Measurements from ENCODE around the gene BMPER. TPM values are rescaled to one million over a fixed set of nuclear protein-coding genes. Genes with fewer than 3 reads are reported as not detected.

Gene BMPER
- total RNA-seq, 3 donors from 2014 or later (not counting 1 experiment from before 2014, with no cell fraction given): 0.32 to 0.64 (median 0.50) TPM

DNA sequence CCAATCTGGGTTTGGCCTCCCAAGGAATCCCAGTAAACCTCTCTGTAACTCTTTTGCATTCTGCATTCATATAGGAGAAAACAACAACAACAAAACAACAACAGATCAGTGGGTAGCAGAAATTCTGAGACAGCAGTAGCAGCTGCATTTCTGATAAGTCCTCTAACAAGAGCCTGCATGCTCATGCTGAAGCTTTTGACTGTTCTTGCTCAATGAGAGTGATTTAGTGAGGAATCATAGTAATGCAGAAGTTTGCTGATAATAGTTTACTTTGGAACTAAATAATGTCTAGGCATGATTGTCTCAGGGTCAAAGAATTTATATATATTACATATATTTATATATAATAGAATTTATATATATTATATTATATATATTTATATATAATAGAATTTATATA lies 35.2 kb downstream of the BMPER start:
- Histone ChIP-seq H3K27ac (ENCODE audit: low read length) (no peak overlapping the region), H3K4me1 (ENCODE audit: control insufficient read depth, insufficient read depth, low read length) (no peaks in the 10 kb centered on the region), H3K4me3 (ENCODE audit: low read length) (no peak overlapping the region), H3K9me3 (ENCODE audit: control insufficient read depth, insufficient read depth, low read length) (no peaks in the 10 kb centered on the region), H3K36me3 (ENCODE audit: control insufficient read depth, insufficient read depth, low read length) (no peaks in the 10 kb centered on the region), H3K27me3 (ENCODE audit: control insufficient read depth, insufficient read depth, low read length) (no peaks in the 10 kb centered on the region)
- Mint-ChIP-seq H3K36me3 (no peaks in the 10 kb centered on the region), H3K27ac (no peak overlapping the region), H3K9me3 (no peaks in the 10 kb centered on the region), H3K4me1 (no peaks in the 10 kb centered on the region), H3K4me3 (no peak overlapping the region), H3K27me3 (ENCODE audit: low read depth in 2 of 2) (peaks cover 12 to 16% of the 10 kb centered on the region in 2 donors)
- DNase-seq (no peak), ATAC-seq (no peak)
- intact Hi-C loops (cut with micrococcal nuclease): no loop called here
- TF ChIP-seq, protein P1, sequence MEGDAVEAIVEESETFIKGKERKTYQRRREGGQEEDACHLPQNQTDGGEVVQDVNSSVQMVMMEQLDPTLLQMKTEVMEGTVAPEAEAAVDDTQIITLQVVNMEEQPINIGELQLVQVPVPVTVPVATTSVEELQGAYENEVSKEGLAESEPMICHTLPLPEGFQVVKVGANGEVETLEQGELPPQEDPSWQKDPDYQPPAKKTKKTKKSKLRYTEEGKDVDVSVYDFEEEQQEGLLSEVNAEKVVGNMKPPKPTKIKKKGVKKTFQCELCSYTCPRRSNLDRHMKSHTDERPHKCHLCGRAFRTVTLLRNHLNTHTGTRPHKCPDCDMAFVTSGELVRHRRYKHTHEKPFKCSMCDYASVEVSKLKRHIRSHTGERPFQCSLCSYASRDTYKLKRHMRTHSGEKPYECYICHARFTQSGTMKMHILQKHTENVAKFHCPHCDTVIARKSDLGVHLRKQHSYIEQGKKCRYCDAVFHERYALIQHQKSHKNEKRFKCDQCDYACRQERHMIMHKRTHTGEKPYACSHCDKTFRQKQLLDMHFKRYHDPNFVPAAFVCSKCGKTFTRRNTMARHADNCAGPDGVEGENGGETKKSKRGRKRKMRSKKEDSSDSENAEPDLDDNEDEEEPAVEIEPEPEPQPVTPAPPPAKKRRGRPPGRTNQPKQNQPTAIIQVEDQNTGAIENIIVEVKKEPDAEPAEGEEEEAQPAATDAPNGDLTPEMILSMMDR (IDR thresholded peaks at IDR 0.05): no peak

DNA sequence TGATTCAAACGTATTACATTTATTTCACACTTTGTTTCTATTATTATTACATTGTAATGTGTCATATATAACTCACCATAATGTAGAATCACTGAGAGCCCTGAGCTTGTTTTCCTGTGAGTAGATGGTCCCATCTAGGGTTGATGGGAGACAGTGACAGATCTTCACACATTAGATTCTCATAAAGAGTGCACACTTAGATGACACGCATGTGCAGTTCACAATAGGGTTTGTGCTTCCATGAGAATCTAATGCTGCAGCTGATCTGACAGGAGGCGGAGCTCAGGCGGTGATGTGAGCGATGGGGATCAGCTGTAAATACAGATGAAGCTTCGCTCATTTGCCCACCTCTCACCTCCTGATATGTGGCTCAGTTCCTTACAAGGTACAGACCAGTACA lies 36.1 kb downstream of the BMPER start:
- intact Hi-C loops (cut with micrococcal nuclease): no loop called here
- no peak overlapping the region for H3K4me3 Mint-ChIP-seq
- DNase-seq: no peak
- no peaks in the 10 kb centered on the region for H3K27me3 ChIP-seq (ENCODE audit: control insufficient read depth, insufficient read depth, low read length)
- H3K4me1 Mint-ChIP-seq: no peaks in the 10 kb centered on the region
- H3K27me3 Mint-ChIP-seq (ENCODE audit: low read depth in 2 of 2): peaks cover 11 to 25% of the 10 kb centered on the region in 2 donors
- H3K4me1 ChIP-seq (ENCODE audit: control insufficient read depth, insufficient read depth, low read length): no peaks in the 10 kb centered on the region
- no peaks in the 10 kb centered on the region for H3K36me3 ChIP-seq (ENCODE audit: control insufficient read depth, insufficient read depth, low read length)
- WGBS (ENCODE audit: insufficient coverage): 96% methylated on average over 5 of the region's 6 CpGs
- ATAC-seq: no peak
- no peaks in the 10 kb centered on the region for H3K36me3 Mint-ChIP-seq
- H3K9me3 Mint-ChIP-seq: no peaks in the 10 kb centered on the region
- no peaks in the 10 kb centered on the region for H3K9me3 ChIP-seq (ENCODE audit: control insufficient read depth, insufficient read depth, low read length)
- TF ChIP-seq, protein P1 (IDR thresholded peaks at IDR 0.05): no peak
- H3K27ac ChIP-seq (ENCODE audit: low read length): no peak overlapping the region
- no peak overlapping the region for H3K27ac Mint-ChIP-seq
- no peak overlapping the region for H3K4me3 ChIP-seq (ENCODE audit: low read length)

DNA sequence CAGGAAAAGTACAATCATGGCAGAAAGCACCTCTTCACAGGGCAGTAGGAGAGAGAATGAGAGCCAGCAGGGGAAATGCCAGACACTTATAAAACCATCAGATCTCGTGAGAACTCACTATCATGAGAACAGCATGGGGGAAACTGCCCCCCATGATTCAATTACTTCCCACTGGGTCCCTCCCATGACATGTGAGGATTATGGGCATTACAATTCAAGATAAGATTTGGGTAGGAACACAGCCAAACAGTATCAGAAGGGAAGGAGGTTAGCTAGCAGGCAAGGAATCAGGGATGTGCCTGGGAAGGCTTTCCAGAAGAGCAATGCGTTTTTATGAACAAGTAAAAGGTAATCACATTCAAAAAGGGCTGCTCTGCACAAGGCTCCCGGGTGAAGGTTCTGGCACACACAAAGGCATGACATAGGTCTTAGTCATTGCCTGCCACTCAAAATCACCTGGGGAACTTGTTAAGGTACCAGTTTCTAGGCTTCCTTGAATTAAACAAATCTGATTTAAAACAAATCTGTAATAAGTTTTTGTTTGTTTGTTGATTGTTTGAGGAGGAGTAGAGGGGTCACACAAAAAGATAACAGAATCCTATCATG lies 40.9 kb downstream of the BMPER start:
- Histone ChIP-seq H3K36me3 (ENCODE audit: control insufficient read depth, insufficient read depth, low read length) (no peaks in the 10 kb centered on the region), H3K9me3 (ENCODE audit: control insufficient read depth, insufficient read depth, low read length) (no peaks in the 10 kb centered on the region), H3K27ac (ENCODE audit: low read length) (no peak overlapping the region), H3K27me3 (ENCODE audit: control insufficient read depth, insufficient read depth, low read length) (no peaks in the 10 kb centered on the region), H3K4me1 (ENCODE audit: control insufficient read depth, insufficient read depth, low read length) (no peaks in the 10 kb centered on the region), H3K4me3 (ENCODE audit: low read length) (no peak overlapping the region)
- no peak overlapping the region for H3K27ac Mint-ChIP-seq
- H3K36me3 Mint-ChIP-seq: no peaks in the 10 kb centered on the region
- DNase-seq (no peak), ATAC-seq (no peak)
- no peak overlapping the region for H3K4me3 Mint-ChIP-seq
- no peaks in the 10 kb centered on the region for H3K9me3 Mint-ChIP-seq
- intact Hi-C loops (cut with micrococcal nuclease): no loop called here
- H3K4me1 Mint-ChIP-seq: no peaks in the 10 kb centered on the region
- 86% methylated on average over 2 of the region's 3 CpGs for WGBS (ENCODE audit: insufficient coverage)
- TF ChIP-seq, protein P1 (IDR thresholded peaks at IDR 0.05): no peak
- peaks cover 7 to 21% of the 10 kb centered on the region in 2 donors for H3K27me3 Mint-ChIP-seq (ENCODE audit: low read depth in 2 of 2)
